Thoracic aorta (tissue), 2 donors: ENCODE measurements around the gene ABCA1. TPM values are rescaled to one million over a fixed set of nuclear protein-coding genes. Genes with fewer than 3 reads are reported as not detected.
"Not testable (repeated sequence)": the region's sequence is repeated elsewhere in the genome, so short reads cannot be mapped to it uniquely, and the experiment has no call there.

ENCODE experiments used
- ATAC-seq: fragments of 150-250 bp; one replicate; pipeline ENCODE4 v1.8.0; 2017; ENCODE audit warnings: low read depth; ENCODE audit not compliant: insufficient number of reproducible peaks, low FRiP score
- DNase-seq: peaks from one replicate; pipeline ENCODE4 v3.0.0-alpha.2; 2020; ENCODE audit warnings: low spot score
- H3K27ac ChIP-seq, 2 donors: fragments of 200-600 bp; sonication (generic); 1 replicate in 1 of 2; 2 replicates in 1 of 2; pipeline ENCODE4 v1.5.1; 2016; ENCODE audit warnings: mild to moderate bottlenecking in 2 of 2, moderate library complexity in 2 of 2
- H3K27me3 ChIP-seq: fragments of 200-600 bp; sonication (generic); replicated peaks from 2 replicates; pipeline ENCODE4 v1.6.0; 2016; ENCODE audit warnings: mild to moderate bottlenecking; ENCODE audit not compliant: insufficient read depth
- H3K36me3 ChIP-seq: fragments of 200-600 bp; sonication (generic); one replicate; pipeline ENCODE4 v1.5.1; 2016
- H3K4me1 ChIP-seq, 2 donors: fragments of 200-600 bp; sonication (generic); 1 replicate in 1 of 2; 2 replicates in 1 of 2; pipeline versions ENCODE4 v1.5.1 to v1.6.0; 2016; ENCODE audit warnings: low read depth in 2 of 2, mild to moderate bottlenecking in 1 of 2; ENCODE audit not compliant: control insufficient read depth in 1 of 2
- H3K4me3 ChIP-seq: fragments of 200-600 bp; sonication (generic); 2 replicates; pipeline ENCODE4 v1.5.1; 2016; ENCODE audit warnings: mild to moderate bottlenecking
- H3K9me3 ChIP-seq: fragments of 200-600 bp; sonication (generic); 2 replicates; pipeline ENCODE4 v1.5.1; 2016
- CTCF ChIP-seq: fragments of 200-600 bp; sonication (generic); IDR thresholded peaks from one replicate; pipeline ENCODE4 v1.5.1; 2019; ENCODE audit warnings: antibody characterized with exemption
- total RNA-seq, 2 donors: library from RNA; depleted of rRNA; stranded (reverse); fragments of >200 nt; gene quantifications; one replicate each; pipeline versions ENCODE4 v1.1.0 to v1.2.3, GENCODE V29; 2016

ABCA1 gene
- total RNA-seq, 2 donors from 2014 or later, result 48.1 to 79.7 TPM

GRCh38 chr9:104774132-104774531, 153.8 kb downstream of the ABCA1 start:
- peaks cover 8% of the 10 kb centered on the region for H3K36me3 ChIP-seq
- H3K4me3 ChIP-seq, result no peak overlapping the region
- H3K4me1 ChIP-seq, result peaks cover 9 to 13% of the 10 kb centered on the region in 2 donors
- no peaks in the 10 kb centered on the region for H3K27me3 ChIP-seq
- TF ChIP-seq CTCF, result no peak
- H3K9me3 ChIP-seq, result no peaks in the 10 kb centered on the region
- H3K27ac ChIP-seq, result no peak overlapping the region
- ATAC-seq, result no peak
- no peak for DNase-seq

DNA sequence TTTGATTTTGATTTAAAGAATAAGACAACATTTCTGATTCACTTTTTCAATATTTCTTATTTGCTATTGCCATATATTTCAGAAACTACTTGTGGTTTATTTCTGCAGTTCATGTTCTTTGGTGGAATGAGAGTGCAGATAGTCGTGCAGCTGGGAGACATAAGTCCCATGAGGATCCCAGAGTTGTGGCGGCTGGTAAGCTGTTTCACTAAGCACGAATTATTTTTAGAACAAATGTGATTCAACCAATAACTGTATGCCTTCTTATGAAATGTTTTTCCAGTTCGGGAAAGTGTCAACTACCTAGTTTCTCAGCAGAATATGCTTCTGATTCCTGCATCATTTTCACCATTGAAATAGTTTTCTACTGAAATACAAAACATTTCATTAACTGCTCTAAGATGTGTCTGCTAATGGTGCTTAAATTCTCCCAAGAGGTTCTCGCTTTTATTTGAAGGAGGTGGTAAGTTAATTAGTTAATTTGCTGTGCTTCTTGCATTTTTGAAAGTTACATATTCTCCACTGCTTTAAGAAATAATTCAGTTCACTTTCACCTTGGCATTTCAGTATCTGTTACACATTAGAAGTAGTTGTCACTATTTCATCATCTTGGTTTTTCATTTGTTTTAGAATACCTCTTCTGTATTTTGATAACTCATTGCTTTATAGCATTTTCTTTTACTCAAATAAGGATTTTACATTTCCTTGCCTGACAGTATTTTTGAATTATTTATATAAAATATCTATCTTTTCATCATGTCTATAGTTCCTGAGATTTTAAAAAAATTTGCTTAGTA, 155.0 kb downstream of the ABCA1 start:
- ATAC-seq (no peak), DNase-seq (no peak)
- no peaks in the 10 kb centered on the region for H3K9me3 ChIP-seq
- no peak for TF ChIP-seq CTCF
- H3K36me3 ChIP-seq, result peaks cover 8% of the 10 kb centered on the region
- peaks cover 9 to 13% of the 10 kb centered on the region in 2 donors for H3K4me1 ChIP-seq
- peak overlapping the region; percentile 7 for H3K4me3 ChIP-seq
- H3K27me3 ChIP-seq, result no peaks in the 10 kb centered on the region
- peak overlapping the region; percentile 0 to 22 for H3K27ac ChIP-seq

DNA sequence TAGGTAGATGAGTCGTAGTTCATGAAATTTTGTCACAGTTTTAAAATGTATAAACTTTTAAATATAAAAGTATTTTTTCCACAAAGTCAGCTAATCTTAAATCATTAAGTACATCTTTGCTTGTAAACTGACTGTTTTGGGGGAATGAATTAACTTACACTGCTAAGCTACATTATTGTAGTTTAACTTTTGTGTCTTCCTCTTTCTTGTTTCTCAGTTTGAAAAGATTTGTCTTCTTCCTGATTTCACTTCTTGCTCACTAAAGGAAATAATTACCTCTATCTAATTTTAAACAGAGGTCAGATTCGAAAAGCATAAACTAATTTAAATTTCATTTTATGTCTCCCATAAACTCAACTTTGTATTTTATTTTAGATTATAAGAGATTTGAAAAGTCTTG, 158.3 kb downstream of the ABCA1 start:
- no peak overlapping the region for H3K27ac ChIP-seq
- H3K9me3 ChIP-seq, result no peaks in the 10 kb centered on the region
- no peak for ATAC-seq
- H3K27me3 ChIP-seq, result no peaks in the 10 kb centered on the region
- H3K4me1 ChIP-seq, result peaks cover 11 to 19% of the 10 kb centered on the region in 2 donors
- H3K4me3 ChIP-seq, result no peak overlapping the region
- H3K36me3 ChIP-seq, result no peaks in the 10 kb centered on the region
- no peak for DNase-seq
- TF ChIP-seq CTCF, result no peak

DNA sequence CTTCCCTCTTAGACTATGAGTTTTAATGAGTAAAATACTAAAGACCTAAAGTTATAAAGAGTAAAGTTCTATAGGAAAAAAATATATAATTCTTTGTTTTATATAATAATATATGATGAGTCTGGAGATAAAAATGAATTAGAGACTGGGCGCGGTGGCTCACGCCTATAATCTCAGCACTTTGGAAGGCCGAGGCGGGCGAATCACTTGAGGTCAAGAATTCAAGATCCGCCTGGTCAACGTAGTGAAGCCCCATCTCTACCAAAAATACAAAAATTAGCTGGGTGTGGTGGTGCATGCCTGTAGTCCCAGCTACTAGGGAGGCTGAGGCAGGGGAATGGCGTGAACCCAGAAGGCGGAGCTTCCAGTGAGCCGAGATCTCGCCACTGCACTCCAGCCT, 158.9 kb downstream of the ABCA1 start:
- not testable (repeated sequence) for H3K9me3 ChIP-seq, DNase-seq, H3K27me3 ChIP-seq, H3K36me3 ChIP-seq, ATAC-seq, H3K4me3 ChIP-seq, H3K27ac ChIP-seq
- peaks cover 13 to 22% of the 10 kb centered on the region in 2 donors for H3K4me1 ChIP-seq

DNA sequence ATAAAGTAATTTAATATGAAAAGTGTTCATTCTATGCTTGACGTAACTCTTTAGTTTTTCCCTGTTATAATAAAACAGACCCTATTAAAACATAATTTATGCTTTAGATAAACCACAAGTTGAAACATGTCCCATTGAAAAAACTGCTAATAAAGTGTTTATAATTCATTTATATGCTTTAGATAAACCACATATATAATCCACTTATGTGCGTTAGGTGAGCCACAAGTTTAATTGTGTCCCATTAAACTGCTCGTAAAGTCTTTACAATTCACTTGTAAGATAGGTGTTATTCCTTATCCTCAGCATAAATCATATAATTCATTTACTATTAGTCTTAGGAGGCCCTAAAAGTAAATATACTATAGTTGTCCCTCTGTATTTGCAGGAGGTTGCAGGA, 160.4 kb downstream of the ABCA1 start:
- no peak for TF ChIP-seq CTCF
- DNase-seq (no peak), ATAC-seq (no peak)
- H3K9me3 ChIP-seq, result no peaks in the 10 kb centered on the region
- H3K4me3 ChIP-seq, result no peak overlapping the region
- no peak overlapping the region for H3K27ac ChIP-seq
- no peaks in the 10 kb centered on the region for H3K36me3 ChIP-seq
- peaks cover 10 to 15% of the 10 kb centered on the region in 2 donors for H3K4me1 ChIP-seq
- H3K27me3 ChIP-seq, result no peaks in the 10 kb centered on the region
